ENCODE measurements around the gene DMD.

GRCh38 chrX:32447640-32448039 is 763.7 kb downstream of the DMD start:
- TF ChIP-seq CTCF (conservative IDR thresholded peaks at IDR 0.05; ENCODE audit: low read length), result no peak
- TF ChIP-seq EZH2phosphoT487 (IDR thresholded peaks at IDR 0.05; ENCODE audit: borderline replicate concordance), result no peak
